ENCODE results near the gene NUDT3.

The NUDT3 gene

GRCh38 chr6:34317882-34318498 is 74.5 kb downstream of the NUDT3 start:
- H3K36me3 ChIP-seq (ENCODE audit: insufficient read depth, low read length), result peaks cover 5% of the 10 kb centered on the region; the same call in 1 of the 2 replicates
- no peak overlapping the region for H3K4me2 ChIP-seq (ENCODE audit: low read length)
- H3K9me3 ChIP-seq (ENCODE audit: low read length), result no peaks in the 10 kb centered on the region
- H4K20me1 ChIP-seq (ENCODE audit: insufficient read depth, low read length), result no peaks in the 10 kb centered on the region
- H3K4me3 ChIP-seq (ENCODE audit: low read depth, low read length, poor library complexity, severe bottlenecking), result no peak overlapping the region
- H3K9ac ChIP-seq (ENCODE audit: low read length), result no peak overlapping the region
- H3K27ac ChIP-seq (ENCODE audit: low read depth, low read length, poor library complexity, severe bottlenecking), result no peak overlapping the region
- H3K4me1 ChIP-seq (ENCODE audit: insufficient read depth, low read length, severe bottlenecking), result peaks cover 40% of the 10 kb centered on the region
- 0 out of 2 replicates have a peak, but pooled peaks cover 3% of the 10 kb centered on the region for H3F3A ChIP-seq (ENCODE audit: insufficient read depth, low read length)
- H2AFZ ChIP-seq (ENCODE audit: low read length), result no peak overlapping the region
- no peak for TF ChIP-seq EZH2 (IDR thresholded peaks at IDR 0.05; ENCODE audit: borderline replicate concordance, low read length)
- no peaks in the 10 kb centered on the region for H3K27me3 ChIP-seq (ENCODE audit: insufficient read depth, low read length)
- H3K79me2 ChIP-seq (ENCODE audit: insufficient read depth, low read length), result peaks cover 24% of the 10 kb centered on the region
- H3K9me2 ChIP-seq (ENCODE audit: low read depth, low read length), result no peaks in the 10 kb centered on the region

GRCh38 chr6:34317172-34317477 is 75.3 kb downstream of the NUDT3 start:
- no peak overlapping the region for H3K9ac ChIP-seq (ENCODE audit: low read length)
- peaks cover 24% of the 10 kb centered on the region for H3K79me2 ChIP-seq (ENCODE audit: insufficient read depth, low read length)
- H3K4me2 ChIP-seq (ENCODE audit: low read length), result peak overlapping the region; percentile 56
- peaks cover 40% of the 10 kb centered on the region for H3K4me1 ChIP-seq (ENCODE audit: insufficient read depth, low read length, severe bottlenecking)
- no peaks in the 10 kb centered on the region for H3K9me2 ChIP-seq (ENCODE audit: low read depth, low read length)
- H3K4me3 ChIP-seq (ENCODE audit: low read depth, low read length, poor library complexity, severe bottlenecking), result no peak overlapping the region
- H3K9me3 ChIP-seq (ENCODE audit: low read length), result no peaks in the 10 kb centered on the region
- TF ChIP-seq CTCF (IDR thresholded peaks at IDR 0.05; ENCODE audit: low read length) (no peak), EZH2 (IDR thresholded peaks at IDR 0.05; ENCODE audit: borderline replicate concordance, low read length) (no peak)
- 0 out of 2 replicates have a peak, but pooled peaks cover 3% of the 10 kb centered on the region for H3F3A ChIP-seq (ENCODE audit: insufficient read depth, low read length)
- H3K27ac ChIP-seq (ENCODE audit: low read depth, low read length, poor library complexity, severe bottlenecking), result peak overlapping the region; percentile 63
- no peaks in the 10 kb centered on the region for H3K27me3 ChIP-seq (ENCODE audit: insufficient read depth, low read length)
- no peak overlapping the region for H2AFZ ChIP-seq (ENCODE audit: low read length)
- 0 out of 2 replicates have a peak, but pooled peaks cover 6% of the 10 kb centered on the region for H3K36me3 ChIP-seq (ENCODE audit: insufficient read depth, low read length)
- no peaks in the 10 kb centered on the region for H4K20me1 ChIP-seq (ENCODE audit: insufficient read depth, low read length)

- peaks cover 40% of the 10 kb centered on the region for H3K4me1 ChIP-seq (ENCODE audit: insufficient read depth, low read length, severe bottlenecking)
Observed at GRCh38 chr6:34316431-34317171, 75.9 kb downstream of the NUDT3 start.

More at GRCh38 chr6:34316431-34317171, 75.9 kb downstream of the NUDT3 start:
- TF ChIP-seq CTCF (IDR thresholded peaks at IDR 0.05; ENCODE audit: low read length) (no peak), EZH2 (IDR thresholded peaks at IDR 0.05; ENCODE audit: borderline replicate concordance, low read length) (no peak)
- Histone ChIP-seq H3K36me3 (ENCODE audit: insufficient read depth, low read length) (0 out of 2 replicates have a peak, but pooled peaks cover 6% of the 10 kb centered on the region), H4K20me1 (ENCODE audit: insufficient read depth, low read length) (no peaks in the 10 kb centered on the region), H3K4me2 (ENCODE audit: low read length) (peak overlapping the region; percentile 56), H3K4me3 (ENCODE audit: low read depth, low read length, poor library complexity, severe bottlenecking) (peak overlapping the region; percentile 6), H3K9me3 (ENCODE audit: low read length) (no peaks in the 10 kb centered on the region), H3F3A (ENCODE audit: insufficient read depth, low read length) (peaks cover 3% of the 10 kb centered on the region; the same call in 1 of the 2 replicates), H2AFZ (ENCODE audit: low read length) (no peak overlapping the region), H3K27ac (ENCODE audit: low read depth, low read length, poor library complexity, severe bottlenecking) (peak overlapping the region; percentile 63), H3K27me3 (ENCODE audit: insufficient read depth, low read length) (no peaks in the 10 kb centered on the region), H3K9me2 (ENCODE audit: low read depth, low read length) (no peaks in the 10 kb centered on the region), H3K9ac (ENCODE audit: low read length) (no peak overlapping the region), H3K79me2 (ENCODE audit: insufficient read depth, low read length) (peaks cover 24% of the 10 kb centered on the region)

Measured in OCI-LY1 (cell line).